DMS53 treated with DMSO at 0.1 percent for 48 hours (cell line): Measurements from ENCODE around the gene C11orf42.

Source experiments
- DNase-seq: peaks from one replicate; lab custom pipeline; 2025; ENCODE audit not compliant: unreplicated experiment; lab: John Stamatoyannopoulos, UW

C11orf42 gene, protein sequence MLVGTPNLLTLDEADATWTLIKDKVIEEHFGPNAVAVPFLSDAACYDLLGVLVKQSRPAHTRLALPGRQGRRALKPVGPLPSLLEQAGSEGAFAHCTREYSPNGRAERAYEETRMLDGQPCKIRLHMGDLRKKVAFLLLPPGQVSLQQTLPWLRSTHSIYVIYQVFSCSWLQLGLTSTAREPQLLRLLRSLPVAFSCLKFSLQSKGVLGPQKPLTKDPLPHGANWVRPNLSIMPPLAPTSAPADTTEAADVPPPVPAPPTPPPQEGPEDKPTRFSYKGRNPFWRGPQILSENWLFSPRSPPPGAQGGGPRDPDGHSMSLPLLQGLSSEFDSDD

DNA sequence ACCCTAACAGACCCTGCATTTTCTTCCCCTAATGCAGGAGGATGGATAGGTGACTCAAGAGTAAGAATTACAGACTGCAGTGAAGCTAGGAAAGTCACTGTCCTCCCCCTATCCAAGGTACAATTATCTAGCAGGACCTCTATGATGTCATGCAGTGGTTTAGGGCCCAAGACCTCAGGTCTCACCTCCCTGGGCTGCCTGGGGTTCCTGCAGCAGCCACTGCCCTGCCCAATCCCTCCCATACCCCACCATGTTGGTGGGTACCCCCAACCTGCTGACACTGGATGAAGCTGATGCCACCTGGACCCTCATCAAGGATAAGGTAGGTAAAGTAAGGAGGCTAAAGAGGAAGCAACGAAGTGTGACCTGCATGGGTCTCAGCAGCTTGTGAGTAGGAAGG, at the start of gene C11orf42:
Gene C11orf42 (plus strand): TSS at position 192 of the 400 bp plus-strand sequence. CDS start 59 bp downstream, at position 251.
- no peak for DNase-seq

DNA sequence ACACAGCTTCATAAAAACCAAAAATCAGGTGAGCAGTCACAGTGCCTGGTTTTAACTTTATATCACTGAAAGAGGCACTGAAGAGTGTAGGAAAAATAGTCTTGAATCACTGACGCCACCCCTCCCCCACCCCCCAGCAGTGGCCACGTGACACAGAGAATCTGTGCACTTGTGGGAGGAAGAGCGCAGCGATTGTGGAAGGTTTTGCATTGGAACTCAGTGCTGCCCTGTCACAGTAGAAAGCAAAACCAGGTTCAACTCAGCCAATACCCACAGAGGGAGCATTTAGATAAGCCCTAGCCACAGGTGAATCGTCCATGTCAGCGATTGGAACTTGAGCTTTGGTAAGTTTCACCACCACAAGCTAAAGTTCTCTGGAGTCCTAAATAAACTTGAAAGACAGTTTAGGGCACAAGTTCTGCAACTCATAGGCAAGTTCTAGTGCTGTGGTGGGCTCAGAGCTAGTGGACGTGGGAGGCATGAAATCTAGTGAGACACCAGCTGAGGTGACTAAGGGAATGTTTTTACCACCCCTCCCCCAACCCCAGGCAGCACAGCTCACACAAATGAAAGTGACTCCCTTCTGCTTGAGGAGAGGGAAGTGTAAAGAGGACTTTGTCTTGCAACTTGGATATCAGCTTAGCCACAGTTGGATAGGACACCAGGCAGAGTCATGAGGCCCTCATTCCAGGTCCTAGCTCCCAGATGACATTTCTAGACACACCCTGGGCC, 48.6 kb upstream of the C11orf42 start:
- no peak for DNase-seq

DNA sequence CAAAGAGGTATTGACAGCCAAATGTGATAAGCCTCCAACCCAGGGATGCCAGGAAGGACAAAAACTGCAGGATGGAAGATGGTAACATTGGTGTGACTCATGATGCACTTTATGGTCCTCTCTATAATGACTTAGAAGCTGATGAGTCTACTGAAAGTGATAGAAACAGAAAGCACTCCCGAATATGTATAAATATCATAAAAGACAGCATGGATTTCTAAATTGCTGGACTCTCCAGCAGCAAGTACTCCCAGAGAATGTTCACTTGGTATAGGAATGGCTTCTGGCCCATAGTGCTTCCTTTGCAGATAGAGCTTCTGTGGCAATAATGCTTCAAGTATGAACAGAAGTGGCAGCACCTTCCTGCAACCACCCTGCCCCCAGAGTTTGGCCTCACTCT, 35.1 kb upstream of the C11orf42 start, which contains the start of gene OR52B2:
Gene OR52B2 (minus strand): TSS at position 101 of the 400 bp plus-strand sequence. CDS start 0 bp downstream, at position 101.
- DNase-seq: no peak

DNA sequence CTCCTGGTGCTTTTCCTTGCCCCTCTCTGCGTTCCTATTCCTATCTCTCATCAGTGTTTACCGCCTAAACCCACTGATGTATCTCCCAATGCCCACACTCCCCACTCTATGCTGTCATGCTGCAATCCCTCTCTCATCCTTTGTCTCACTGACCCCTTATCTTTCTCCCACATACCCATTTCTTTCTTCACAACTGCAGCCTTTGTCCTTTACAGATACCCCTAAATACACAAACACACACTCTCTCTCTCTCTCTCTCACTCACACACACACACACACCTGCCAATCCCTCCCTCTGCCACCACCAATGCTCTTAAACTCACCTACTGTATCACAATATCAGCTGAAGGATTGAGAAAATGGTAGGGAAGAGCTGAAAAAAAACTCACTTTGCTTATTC, 29.9 kb upstream of the C11orf42 start:
- DNase-seq: no peak

DNA sequence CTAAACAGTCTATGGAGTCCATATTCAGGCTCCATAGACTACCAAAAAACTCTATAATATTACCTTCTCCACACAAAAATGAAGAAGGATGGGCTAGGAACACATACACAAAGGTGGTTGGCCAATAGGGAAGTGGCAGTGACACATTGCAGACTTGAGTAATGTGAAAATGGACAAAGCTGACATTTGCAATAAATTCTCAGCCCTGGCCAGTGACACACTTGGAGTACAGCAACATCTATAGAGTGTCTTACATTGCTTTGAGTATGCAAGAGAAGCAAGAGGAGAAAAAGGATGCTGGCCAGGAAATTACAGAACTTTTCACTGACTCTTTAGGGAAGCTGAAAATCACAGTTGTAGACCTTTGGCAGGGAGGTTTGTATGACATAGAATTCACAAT, 13.6 kb upstream of the C11orf42 start:
- no peak for DNase-seq

DNA sequence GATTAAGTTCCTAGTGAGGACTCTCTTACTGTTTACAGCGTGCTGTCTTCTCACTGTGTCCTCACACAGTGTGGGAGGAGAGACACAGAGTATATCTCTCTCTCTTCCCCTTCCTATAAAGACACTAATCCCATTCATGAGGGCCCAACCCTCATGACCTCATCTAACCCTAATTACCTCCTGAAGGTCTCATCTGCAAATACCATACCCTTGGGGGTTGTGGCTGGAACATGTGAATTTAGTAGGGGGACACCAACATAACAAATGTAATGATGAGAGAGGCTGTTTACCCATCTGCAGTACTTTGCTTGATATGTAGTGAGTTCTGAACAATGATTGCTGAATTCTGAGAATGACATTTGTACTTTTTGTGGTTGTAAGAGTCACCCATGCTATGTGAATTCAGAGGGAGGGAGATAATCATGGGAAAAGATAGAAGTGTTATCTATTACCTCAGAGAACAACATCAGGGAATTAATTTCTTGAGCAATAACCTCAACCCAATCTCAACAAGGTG, 11.2 kb upstream of the C11orf42 start:
- DNase-seq: no peak

DNA sequence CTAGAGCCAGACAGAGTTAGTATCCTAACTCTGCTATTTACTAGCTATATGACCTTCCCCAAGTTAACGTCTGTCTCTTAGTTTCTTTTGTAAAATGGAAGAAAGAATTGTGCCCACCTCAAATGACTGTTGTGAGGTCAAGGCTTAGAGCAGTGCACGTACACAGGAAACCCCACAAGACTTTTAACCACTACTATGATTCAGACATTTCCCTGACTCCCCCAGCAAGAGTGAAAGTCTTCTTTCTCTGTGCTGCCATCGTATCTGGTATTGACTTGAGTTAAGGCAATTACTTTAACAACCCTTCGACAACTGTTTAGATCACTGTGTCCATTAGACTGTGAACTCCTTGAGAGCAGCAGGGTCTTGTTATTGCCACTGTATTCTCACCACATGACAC, 9.0 kb upstream of the C11orf42 start:
- DNase-seq: no peak

DNA sequence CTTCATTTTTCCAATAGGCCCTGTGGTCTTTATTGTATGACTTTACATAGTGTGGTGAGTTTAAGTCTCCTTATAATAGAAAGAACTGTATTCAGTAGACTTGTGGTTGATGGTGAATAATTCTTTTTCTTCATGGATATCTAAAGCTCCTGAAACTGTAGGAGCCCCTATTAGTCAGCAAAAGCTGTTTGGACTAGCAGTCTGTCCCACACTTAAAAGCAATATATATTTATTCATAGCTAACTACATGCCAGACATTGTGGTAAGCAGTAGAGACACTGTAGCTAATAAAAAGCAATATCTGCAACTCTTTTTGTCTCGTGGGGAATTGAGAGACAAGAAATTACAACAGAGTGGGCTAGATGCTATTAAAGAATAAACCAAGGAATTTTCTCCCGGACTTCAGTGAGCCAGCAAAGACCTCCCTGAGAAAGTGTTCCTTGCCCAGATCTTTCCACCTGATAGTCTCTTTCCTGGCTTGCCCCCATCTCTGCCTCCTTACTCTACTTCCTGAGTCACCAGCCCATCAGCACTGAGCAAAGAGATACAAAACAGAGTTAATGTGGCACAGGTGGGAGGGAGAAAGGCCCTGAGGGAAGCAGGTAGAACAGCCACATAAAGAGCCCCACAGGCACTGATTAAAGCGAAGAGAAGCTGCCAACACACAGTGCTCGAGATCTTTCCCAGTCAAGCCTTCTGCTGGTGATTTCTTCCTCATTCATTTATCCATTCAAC, 7.7 kb upstream of the C11orf42 start:
- DNase-seq: no peak

DNA sequence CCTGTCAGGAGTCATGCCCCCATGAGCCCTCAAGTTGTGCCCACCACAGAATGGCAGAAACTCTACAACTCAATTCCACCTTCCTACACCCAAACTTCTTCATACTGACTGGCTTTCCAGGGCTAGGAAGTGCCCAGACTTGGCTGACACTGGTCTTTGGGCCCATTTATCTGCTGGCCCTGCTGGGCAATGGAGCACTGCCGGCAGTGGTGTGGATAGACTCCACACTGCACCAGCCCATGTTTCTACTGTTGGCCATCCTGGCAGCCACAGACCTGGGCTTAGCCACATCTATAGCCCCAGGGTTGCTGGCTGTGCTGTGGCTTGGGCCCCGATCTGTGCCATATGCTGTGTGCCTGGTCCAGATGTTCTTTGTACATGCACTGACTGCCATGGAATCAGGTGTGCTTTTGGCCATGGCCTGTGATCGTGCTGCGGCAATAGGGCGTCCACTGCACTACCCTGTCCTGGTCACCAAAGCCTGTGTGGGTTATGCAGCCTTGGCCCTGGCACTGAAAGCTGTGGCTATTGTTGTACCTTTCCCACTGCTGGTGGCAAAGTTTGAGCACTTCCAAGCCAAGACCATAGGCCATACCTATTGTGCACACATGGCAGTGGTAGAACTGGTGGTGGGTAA, 6.1 kb upstream of the C11orf42 start, which contains the start of gene OR52W1:
Gene OR52W1 (plus strand): TSS at position 51 of the 637 bp plus-strand sequence. CDS start 0 bp downstream, at position 51.
- DNase-seq: no peak

DNA sequence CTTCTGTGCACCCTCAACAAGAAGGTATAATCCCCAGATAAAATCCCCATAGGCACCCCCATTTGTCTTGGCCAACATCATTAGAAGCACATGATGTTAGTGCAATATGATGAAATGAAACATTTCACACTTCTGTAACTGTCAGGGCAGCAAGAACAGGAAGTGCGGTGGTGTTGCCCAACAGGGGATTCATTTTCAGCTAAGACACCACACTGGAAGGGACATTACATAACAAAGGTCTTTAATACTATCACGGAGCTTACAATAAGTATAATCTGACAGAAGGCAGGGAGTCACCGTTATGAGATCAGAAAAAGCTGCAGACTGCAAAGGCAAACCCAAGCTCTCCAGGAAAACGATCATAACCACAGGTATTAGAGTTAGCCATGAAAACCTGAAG, 4.4 kb upstream of the C11orf42 start:
- no peak for DNase-seq

DNA sequence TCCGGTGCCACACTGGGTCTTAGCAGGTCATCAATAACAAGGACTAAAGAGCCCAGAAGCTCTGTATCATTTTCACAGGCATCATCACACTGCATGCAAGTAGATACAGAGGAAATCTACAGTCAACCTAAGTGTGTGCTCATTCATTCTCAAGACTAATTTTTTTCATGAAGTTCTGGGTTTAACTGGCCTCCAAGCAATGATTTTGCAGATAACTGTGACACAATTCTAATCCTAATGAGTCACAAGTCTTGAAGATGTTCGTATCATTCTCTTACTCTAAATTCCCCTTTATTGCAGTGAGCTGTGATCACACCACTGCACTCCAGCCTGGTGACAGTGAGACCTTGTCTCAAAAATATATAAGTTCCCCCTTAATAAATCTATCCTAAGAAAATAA, 3.9 kb upstream of the C11orf42 start:
- no peak for DNase-seq

DNA sequence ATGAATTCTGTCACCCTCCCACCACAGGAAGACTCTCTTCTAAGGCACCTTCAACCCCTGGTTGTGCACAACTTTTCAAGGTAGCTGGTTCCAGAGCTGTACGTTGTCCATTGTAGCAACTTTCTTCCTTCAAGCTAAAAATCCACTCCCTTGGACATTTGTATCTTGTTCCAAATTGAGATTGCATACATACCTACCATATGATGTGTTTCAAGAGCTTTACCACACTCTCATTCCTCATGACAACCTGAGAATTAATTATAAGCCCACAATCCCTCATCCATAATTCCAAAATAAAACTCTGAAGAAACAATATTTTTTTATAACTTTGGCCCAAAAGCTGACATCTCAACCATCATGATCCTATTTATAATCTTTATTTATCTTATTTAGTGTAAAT, 3.3 kb upstream of the C11orf42 start:
- DNase-seq: no peak

DNA sequence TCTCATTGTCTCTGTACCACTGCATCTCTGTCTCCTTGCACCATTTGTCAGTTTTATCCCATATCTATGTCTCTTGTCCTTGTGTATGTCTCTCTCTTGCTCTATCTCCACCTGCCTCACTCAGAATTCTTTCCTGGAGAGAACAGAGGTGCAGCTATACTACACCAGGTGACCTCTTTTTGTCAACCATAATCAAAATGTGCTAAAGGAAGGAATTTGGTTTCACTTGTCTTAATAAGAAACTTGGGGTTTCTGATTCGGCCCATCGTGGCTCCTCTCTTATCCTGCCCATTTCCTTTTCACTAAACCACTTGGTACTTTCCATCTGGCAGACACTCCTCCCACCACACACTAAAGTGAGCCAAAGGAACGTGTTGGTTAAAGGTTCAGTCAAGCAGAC, 2.0 kb upstream of the C11orf42 start:
- DNase-seq: no peak

DNA sequence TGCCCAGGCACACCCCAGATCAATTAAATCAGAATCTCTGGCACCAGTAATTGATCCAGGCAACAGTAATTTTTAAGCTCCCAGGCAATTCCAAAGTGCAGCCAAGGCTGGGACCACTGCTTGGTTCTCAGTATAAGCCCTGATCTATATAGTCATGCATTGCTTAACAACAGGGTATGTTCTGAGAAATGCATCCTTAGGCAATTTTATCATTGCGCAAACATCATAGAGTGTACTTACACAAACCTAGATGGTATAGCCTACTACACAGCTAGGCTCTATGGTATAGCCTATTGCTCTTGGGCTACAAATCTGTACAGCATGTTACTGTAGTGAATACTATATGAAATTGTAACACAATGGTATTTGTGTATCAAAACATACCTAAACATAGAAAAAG, 651 bp upstream of the C11orf42 start:
- no peak for DNase-seq

DNA sequence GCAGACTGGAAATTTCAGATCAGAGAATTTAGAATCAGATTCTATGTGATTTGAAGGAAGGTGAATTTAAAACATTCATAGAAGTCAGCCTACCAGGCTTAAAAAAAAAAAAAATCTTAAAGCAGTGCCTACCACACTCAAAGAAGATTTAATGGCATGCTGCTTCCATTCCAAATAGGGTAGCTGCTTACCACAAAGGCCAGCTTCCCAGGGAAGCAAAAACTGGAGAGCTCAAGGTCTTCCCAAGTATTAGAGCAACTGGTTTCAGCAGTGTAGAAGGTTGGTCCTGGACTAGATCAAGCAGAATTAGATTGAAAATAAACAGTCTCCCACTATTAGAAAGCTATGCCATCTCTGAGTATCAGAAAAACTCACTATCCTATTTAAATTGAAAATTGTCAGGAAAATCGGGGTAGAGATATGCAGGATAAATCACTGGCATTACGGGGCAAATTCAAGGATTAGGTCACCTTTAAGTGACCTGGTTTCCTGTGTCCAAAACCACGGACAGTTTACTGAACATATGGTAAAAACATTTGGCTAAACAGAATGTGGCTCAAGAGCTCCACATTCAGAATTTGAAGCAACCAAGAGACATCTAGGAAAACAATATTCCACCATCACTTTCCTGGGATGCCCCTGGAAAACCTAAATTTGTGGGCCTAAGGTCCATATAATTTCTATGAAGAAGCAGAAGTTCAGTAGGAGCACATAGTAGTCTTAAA, 1.3 kb downstream of the C11orf42 start:
- DNase-seq: no peak

DNA sequence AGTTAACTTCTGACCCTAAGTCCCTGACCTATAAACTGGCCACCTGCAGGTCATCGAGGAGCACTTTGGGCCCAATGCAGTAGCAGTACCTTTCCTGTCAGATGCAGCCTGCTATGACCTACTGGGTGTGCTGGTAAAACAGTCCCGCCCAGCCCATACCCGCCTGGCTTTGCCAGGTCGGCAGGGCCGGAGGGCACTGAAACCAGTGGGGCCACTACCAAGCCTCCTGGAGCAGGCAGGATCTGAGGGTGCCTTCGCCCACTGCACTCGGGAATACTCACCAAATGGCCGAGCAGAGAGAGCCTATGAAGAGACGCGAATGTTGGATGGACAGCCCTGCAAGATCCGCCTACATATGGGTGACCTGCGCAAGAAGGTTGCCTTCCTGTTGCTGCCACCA, 4.4 kb downstream of the C11orf42 start:
- no peak for DNase-seq

DNA sequence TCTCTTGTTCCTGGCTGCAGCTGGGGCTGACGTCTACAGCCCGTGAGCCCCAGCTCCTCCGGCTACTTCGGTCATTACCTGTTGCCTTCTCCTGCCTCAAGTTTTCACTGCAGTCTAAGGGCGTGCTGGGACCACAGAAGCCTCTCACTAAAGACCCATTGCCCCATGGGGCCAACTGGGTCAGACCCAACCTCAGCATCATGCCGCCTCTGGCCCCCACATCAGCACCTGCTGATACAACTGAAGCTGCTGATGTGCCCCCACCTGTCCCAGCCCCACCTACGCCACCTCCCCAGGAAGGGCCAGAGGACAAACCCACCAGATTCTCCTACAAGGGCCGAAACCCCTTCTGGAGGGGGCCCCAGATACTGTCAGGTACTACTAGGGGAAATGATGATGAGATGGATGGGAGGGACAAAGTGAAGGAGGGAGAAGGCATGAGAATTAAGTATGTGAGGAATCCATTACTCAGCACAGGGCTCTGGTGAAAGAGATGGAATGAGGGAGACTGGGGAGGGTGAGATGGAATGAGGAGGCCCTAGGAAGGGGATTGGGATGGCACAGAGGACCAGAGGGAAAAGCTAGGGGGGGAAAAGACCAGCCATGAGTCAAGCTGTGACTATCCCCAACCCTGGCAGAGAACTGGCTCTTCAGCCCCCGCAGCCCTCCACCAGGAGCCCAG, 5.1 kb downstream of the C11orf42 start:
- no peak for DNase-seq

DNA sequence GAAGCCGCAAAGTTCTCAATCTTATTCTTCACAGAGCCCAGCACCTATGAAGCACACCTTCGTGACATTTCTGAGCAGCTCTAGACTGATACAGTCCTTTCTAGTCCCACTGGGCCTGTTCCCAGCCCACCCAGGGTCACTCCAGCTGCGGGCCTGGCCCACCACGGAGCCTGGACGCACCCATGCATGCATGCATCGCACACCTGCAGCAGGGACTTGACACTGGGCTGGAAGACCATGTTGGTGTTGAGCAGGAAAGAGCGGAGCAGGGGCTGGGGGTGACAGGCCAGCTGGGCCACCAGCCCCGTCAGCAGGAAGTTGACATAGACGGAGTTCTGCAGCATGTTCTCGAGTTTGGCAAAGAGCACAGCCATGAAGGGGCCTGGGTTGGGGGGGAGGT, 9.2 kb downstream of the C11orf42 start:
- no peak for DNase-seq

DNA sequence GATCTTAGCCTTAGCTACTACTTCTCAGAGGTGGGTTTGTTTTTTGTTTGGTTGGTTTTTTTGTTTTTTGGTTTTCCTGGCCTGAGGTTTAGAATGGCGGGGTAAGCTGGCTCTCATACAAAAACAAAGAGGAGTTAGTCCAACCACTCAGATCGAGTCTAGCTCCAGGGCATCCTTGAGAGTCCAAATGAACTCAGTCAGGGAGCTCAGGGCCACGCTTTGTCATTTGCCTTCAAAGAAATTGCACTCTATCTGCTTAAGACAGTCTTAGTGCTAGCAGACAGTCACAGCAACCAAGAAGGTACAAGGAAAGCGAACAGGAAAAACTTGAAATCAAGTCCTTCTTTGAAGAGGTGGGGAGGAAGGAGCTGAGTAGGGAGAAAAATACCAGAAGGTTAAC, 11.1 kb downstream of the C11orf42 start:
- no peak for DNase-seq

DNA sequence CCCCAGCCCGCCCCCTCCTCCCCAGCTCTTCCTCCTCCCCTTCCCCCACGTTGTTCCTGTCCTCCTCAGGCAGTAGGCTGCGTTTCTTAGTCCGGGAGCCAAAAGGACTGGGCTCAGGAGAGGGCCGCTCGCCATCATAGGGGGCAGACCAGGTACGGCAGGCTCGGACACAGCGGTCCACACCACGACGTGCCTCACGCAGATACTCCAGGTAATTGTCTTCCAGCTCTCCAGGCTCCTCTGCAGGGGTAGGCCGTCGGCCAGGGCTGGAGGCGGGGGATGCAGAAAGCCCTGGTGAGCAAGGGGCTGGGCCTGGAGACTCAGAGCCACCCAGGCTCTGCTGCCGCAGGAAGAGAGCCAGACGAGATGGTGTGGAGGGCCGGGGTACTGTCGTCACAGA, 12.4 kb downstream of the C11orf42 start:
- DNase-seq: no peak
